Activated CD8-positive, alpha-beta memory T cell treated with anti-CD3 and anti-CD28 coated beads for 1 hour (primary cell): ENCODE data around the gene CISD1.
A peak's percentile ranks its signal among the peaks of the same experiment; 100 is the strongest.

Source experiments
- DNase-seq, 2 donors: peaks; one replicate each; pipeline ENCODE4 v3.0.0-alpha.2; 2020; ENCODE audit warnings: low read depth in 1 of 2; ENCODE audit errors: extremely low read depth in 1 of 2

CISD1 gene

DNA sequence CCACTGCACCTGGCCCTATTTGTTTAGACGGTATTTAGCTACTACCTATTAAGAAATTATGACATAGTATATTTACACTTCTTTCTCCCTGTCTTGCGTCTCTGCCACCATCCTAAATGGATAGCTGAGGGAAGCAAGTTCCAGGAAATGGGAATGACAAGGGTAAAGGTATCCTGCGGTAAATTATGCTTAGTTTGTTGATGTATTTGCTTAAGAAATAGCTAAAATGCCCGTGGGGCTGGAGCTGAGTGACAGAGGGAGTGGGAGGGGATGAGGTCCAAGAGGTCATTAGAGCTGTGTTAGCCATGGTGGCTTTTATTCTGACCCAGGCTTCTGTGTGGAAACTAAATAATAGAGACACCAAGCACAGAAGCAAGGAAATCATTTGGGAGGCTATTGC, 36.9 kb downstream of the CISD1 start:
- DNase-seq: no peak

DNA sequence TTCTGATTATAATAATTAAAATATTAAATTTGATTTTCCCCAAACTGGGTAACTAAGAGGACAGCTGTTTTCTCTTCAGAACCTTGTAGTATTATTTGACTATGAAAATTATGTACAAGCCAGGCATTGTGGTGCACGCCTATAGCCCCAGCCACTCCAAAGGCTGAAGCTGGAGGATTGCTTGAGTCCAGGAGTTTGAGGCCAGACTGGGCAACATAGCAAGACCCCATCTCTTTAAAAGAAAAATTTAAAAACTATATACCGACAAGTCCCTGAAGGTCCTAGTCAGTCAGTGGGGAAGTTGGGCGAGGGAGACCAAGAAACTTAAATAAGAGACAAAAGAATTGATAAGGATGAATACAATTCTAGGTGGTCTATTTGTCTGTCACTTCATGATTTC, 38.7 kb downstream of the CISD1 start:
- no peak for DNase-seq

DNA sequence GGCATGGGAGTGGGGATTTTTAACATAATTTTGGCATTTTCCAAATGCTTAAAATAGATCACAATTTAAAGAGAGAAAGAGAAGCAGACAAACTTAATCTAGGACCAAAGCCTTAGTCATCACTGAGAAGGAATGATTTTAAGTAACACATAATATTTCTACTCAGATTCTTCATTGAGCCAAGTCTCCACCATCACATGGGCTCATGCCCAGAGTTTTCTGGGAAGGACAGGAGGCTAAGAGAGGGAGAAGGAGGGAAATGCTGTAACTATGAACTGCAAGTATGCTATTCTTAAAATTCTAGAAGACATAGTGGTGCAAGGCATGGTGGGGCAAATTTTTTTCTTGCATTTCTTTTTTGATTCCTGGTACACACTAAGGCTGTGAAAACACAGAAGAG, 42.1 kb downstream of the CISD1 start:
- no peak for DNase-seq

DNA sequence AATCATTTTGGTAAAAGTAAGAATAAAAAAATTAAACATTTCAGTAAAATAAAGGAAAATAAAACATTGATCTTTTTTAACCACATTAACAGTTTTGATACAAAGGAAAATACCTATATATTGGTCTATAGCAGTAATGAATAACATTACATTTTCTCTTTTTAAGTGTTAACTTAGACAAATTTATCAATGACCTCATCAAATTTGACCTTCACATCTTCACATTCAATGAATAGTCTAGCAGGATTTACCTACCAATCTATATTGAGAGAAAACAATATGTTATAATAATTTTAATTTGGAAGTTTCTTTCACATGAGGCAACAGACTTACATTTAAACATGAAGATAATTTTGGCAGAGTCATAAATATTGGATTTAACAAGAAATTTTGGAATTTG, 47.9 kb downstream of the CISD1 start:
- no peak for DNase-seq

DNA sequence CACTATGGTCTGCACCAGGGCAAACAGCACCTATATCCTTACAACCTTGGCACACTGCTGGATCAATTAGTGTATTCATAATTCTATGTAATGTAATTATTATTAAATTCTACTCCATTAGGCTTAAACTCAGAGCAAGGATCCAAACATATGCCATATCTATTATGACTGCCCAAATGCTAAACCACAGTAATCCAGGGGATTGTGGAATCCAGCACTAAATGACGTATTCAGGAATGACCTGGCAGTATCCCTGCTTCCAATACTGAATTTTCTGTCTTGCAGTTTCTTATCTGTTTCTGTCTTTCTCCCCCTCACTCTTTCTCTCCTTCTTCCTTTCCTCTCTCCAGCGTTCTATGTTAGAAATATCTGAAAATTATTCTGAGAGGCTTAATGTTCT, 49.4 kb downstream of the CISD1 start:
- DNase-seq: no peak

DNA sequence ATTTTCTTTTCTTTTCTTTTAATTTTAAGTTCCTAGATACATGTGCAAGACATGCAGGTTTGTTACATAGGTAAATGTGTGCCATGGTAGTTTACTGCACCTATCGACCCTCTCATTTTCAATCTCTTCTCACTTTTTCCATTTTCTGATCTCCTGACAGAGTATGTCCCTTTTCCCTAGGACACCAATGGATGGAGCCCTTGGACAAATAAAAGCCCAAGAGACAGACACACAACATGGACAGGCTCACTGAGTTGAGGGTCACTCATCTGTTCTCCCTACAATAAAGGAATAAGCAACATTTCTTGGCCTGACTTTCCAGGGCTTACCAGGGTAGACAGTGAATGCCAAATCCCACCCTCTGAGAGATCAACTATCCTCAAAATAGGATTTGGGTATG, 50.6 kb downstream of the CISD1 start:
- no peak for DNase-seq

DNA sequence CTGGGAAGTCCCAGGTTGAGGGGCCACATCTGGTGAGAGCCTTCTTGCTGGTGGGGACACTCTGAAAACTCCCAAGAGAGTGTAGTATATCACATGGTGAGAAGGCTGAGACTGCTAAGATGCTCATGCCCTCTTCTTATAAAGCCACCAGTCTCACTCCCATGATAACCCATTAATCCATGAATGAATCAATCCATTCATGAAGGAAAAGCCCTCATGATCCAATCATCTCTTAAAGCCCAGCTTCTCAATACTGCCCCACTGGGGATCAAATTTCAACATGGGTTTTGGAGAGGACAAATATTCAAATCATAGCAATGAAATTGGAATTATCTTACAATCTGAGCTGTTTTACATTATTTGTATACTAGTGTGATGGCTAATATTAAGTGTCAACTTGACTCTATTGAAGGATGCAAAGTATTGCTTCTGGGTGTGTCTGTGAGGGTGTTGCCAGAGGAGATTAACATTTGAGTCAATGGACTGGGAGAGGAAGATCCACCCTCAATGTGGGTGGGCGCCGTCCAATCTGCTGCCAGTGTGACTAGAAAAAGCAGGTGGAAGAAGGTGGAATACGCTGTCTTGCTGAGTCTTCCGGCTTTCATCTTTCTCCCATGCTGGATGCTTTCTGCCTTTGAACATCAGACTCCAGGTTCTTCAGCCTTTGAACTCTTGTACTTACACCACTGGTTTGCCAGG, 51.5 kb downstream of the CISD1 start:
- DNase-seq: no peak

DNA sequence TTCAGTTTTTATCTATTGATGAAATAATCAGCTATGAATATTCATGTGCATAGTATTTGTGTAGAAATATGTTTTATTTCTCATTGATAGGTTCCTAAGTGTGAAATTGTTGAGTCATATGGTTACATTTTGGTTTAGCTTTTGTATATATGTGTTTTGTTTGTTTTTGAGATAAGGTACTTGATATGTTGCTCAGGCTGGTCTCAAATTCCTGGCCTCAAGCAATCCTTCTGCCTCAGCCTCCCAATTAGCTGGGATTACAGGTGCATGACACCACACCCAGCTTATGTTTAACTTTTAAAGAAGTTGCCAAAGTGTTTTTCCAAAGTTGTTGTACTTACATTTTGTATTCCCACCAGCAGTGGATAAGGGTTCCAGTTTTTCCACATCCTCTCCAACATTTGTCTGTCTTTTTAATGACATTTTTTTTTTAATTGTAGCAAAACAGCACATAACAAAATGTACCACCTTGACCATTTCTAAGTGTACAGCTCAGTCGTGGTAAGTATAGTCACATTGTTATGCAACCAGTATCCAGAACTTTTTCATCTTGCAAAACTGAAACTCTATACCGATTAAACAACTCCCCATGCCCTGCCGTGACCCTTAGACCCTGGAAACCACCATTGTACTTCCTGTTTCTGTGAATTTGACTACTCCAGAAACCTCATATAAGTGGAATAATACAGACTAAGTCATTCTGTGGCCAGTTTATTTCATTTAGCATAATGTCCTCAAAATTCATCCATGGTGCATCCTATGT, 53.3 kb downstream of the CISD1 start:
- no peak for DNase-seq

DNA sequence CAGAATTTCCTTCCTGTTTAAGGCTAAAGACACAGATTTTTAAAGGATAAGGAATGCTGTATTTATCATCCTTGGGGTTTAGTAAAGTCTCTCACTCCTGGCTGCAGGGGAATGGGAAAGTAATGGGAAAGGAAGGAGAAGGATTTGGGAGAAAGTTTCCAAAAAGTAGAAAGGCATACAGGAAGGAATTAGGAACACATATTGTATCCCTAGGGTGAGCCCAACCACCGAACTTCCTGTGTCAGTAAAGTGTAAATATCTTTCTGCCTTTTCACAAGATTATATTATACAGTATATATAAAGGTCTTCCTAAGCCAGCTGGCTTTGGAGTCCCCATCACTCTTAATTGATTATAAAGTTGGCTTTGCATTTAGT, 53.9 kb downstream of the CISD1 start:
- DNase-seq: no peak

DNA sequence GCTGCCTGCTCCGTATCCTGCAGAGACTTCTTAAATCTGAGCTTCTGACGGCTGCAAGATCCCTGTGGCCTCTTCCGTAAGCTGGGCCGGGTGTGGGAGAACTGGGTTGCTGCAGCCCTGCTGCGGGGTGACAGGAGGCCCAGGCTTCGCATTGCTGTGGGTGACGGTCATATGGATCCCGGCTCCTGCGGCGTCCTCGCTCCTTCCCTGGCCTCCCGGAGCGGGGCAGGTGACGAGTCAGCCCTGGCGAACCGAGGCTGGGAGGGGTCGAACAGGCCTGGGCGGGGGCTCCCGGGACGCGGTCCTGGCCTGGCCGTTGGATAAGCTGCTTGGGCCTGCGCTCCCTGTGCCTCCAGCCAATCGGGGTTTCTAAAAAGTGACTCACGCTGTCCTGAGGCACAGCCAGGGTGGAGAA, 58.0 kb downstream of the CISD1 start:
- no peak for DNase-seq

DNA sequence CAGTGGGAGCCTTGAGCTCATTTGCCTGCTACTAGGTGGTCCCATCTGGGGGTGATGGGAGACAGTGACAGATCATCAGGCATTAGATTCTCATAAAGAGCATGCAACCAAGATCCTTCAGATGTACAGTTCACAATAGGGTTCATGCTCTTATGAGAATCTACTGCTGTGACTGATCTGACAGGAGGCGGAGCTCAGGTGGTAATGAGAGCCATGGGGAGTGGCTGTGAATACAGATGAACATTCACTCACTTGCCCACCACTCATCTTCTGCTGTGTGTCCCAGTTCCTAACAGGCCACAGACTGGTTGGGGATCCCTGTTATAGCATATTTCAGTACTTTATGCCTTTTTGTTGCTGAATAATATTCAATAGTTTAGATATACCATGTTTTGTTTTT, 59.3 kb downstream of the CISD1 start:
- DNase-seq: no peak

DNA sequence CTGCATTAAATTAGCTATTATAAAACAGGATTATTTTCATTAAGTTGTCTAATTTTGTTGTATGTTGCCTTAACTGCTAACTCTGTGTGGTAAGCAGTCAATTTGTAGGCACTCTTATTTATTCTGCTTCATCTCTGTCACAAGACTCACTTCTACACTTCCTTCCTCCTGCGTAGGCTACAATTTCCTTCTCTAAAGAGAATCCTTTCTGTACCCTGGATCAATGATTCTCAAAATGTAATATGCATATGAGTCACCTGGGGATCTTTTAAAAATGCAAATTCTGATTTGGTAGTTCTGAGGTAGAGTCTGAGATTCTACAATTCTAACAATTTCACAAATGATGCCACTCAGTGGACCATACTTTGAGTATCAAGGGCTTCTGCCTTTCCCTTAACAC, 61.5 kb downstream of the CISD1 start:
- no peak for DNase-seq

DNA sequence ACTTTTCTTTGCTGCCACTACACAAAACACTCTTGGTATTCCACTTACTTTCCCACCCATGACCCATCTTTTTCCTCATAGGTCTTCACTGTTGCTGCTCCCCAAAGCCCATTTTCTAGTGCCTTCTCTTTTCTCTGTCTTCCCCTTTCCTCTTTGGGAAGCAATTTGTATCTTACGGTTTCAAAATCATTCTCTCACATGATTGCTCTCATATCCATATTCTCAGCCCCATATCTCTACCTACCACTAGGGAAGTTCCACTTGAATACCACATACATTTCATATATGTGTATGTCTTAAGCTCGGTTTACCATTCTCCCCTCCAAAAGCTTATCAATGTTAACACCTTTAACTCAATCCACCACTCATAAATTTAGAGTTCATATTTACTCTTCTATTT, 62.7 kb downstream of the CISD1 start:
- no peak for DNase-seq

DNA sequence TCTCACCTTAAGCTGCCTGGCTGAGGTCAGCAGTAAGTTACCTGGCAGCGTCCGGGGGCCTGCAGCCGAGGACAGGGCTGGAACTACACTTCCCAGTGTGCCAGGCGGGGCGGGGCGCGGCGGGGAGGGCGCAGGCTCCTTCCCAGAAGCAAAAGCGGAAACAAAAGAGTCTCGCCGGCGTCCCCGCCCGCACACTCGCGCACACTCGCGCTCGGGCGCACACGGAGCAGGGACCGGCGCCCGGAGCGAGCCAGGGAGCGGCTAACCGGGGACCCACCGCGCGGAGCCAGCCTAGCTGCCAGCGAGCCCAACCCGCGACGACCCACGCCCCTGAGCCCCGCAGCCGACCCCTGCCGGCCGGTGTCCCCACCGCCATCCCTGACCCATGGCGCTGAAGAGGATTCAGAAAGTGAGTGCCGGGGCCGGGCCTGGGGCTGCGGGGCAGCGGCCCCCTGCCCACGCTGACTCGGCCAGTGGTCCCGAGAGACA, 65.9 kb downstream of the CISD1 start, which contains the start of gene UBE2D1:
Gene UBE2D1 (plus strand): TSS at position 190 of the 489 bp plus-strand sequence. CDS start 196 bp downstream, at position 386.
- DNase-seq: peak; percentile 45 to 76

DNA sequence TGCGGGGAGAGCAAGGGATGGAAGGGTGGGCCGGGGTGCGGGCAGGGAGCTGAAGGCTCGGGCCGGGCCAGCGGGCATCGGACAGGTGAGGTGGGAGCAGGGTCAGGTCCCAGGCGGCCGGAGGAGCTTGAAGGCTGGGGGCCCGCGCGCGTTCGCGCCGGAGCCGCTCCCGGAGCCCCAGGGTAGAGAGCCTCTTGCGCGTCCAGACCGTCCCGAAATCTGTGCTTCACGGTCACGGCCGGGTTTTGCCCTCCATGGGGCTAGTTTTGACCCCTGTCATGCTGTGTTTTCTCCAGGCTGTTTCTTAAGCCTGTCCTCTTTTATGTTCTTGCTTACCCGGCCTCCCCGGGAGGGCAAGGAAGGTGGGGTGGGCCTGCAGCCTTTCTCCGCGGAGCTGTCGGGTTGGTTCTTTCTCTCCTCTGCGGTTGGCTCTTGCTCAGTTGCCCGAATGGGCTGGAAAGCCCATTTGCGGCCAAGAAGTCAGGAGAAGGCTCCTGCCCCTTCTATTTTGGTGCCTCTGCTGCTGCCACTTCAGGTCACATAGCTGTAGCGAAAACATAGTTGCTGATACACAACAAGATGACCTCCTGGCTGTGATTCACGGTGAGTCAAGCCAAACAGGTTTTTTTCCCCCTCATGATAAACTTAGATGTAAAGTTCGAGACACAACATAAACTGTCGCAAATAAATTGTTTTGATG, 66.5 kb downstream of the CISD1 start:
- no peak for DNase-seq

DNA sequence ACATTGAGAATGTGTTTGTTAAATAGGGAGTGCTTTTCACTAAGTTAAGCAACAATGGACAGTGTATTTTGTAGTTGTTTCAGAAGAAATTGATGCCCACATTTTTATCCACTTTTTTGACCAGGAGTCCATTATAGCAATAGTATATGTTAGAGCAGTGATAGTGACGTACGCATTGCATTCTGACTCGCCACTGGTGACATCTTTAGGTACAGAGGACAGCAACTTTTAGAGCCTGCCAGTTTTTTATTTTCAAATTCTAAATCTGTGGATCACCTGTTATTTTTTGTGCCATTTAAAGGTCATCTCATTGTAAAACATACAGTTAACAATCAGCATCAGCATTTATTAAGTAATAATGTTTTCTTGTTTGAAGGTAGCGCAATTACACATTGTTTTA, 67.3 kb downstream of the CISD1 start:
- DNase-seq: no peak
